ES-I3 (cell line): ENCODE results near the gene ZNF462.

ENCODE experiments used
- H3K36me3 ChIP-seq: 2 replicates; pipeline ENCODE4 v1.6.1; 2013; ENCODE audit warnings: mild to moderate bottlenecking, low read length, control low read depth, moderate library complexity; ENCODE audit not compliant: insufficient read depth
- H3K4me1 ChIP-seq: 2 replicates; pipeline ENCODE4 v1.6.1; 2013; ENCODE audit warnings: mild to moderate bottlenecking, control low read depth, low read length; ENCODE audit not compliant: insufficient read depth
- H3K9ac ChIP-seq: 2 replicates; pipeline ENCODE4 v1.6.1; 2013; ENCODE audit warnings: low read depth, mild to moderate bottlenecking, low read length, moderate library complexity
- H3K9me3 ChIP-seq: 2 replicates; pipeline ENCODE4 v1.6.1; 2013; ENCODE audit warnings: mild to moderate bottlenecking, low read length, moderate library complexity; ENCODE audit not compliant: control insufficient read depth, insufficient read depth

The ZNF462 gene

DNA sequence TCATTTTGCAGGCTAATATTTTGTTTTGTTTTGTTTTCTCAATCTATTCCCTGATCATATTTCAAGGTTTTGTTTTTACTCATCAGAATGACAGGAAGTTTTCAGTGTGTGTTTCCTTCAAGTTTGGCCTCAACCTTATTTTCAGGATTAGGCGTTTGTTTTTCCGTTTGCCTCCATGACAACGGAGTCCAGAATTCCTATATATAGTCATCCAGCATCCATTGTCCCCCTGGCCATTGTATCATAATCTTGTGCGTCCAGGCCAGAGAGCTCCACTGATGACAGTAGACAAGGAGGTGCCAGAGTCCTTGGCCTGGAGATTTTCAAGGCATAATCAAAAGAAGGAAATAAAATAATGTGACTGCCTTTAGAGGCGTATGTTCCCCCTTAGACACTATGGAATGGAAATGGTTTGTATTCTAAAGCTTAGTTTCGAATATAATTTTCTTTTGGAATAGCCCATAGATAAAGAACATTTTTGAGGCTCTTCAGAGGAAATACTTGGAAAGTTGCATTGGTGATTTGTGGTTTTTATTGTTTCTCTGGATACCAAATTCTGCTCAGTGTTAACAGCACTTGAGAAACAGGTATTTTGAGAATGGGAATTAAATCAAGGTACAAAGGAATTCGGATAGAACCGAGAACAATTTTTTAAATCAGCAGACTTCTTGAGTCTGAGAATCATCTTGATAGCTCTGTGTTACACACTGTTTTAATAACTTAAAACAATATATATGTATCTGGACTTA, 99.8 kb downstream of the ZNF462 start:
- Histone ChIP-seq H3K4me1 (no peaks in the 10 kb centered on the region), H3K36me3 (peaks cover 22% of the 10 kb centered on the region)

GRCh38 chr9:106963684-106964083, 100.7 kb downstream of the ZNF462 start:
- no peak overlapping the region for H3K9ac ChIP-seq
- peaks cover 21% of the 10 kb centered on the region for H3K36me3 ChIP-seq
- H3K4me1 ChIP-seq = 0 out of 2 replicates have a peak, but pooled peaks cover 2% of the 10 kb centered on the region
- H3K9me3 ChIP-seq = no peaks in the 10 kb centered on the region; the same call in none of the 2 replicates

More for the DNA sequence above, 99.8 kb downstream of the ZNF462 start:
- Histone ChIP-seq H3K9me3 (no peaks in the 10 kb centered on the region; the same call in none of the 2 replicates), H3K9ac (no peak overlapping the region)

DNA sequence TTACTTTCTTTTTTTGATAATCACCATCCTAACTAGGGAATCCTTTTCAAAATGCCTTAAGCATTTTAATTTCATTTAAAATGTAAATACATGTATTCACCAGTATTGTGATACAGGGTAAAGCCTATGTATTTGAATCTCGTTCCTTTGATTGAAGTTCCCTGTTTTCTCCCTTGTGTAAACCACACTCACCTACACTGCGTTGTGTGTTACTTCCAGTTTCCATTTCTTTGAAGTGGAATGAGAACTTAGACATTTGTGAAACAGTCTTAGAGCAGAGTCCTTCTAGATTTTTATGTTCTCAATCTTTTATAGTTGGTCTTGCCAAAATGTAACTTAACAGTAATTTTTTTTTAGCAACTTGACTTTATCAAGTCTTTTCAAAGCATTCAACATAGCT, 101.4 kb downstream of the ZNF462 start:
- H3K36me3 ChIP-seq = peaks cover 19% of the 10 kb centered on the region
- no peaks in the 10 kb centered on the region; the same call in none of the 2 replicates for H3K9me3 ChIP-seq
- H3K9ac ChIP-seq = no peak overlapping the region
- peaks cover 4% of the 10 kb centered on the region; the same call in 1 of the 2 replicates for H3K4me1 ChIP-seq

DNA sequence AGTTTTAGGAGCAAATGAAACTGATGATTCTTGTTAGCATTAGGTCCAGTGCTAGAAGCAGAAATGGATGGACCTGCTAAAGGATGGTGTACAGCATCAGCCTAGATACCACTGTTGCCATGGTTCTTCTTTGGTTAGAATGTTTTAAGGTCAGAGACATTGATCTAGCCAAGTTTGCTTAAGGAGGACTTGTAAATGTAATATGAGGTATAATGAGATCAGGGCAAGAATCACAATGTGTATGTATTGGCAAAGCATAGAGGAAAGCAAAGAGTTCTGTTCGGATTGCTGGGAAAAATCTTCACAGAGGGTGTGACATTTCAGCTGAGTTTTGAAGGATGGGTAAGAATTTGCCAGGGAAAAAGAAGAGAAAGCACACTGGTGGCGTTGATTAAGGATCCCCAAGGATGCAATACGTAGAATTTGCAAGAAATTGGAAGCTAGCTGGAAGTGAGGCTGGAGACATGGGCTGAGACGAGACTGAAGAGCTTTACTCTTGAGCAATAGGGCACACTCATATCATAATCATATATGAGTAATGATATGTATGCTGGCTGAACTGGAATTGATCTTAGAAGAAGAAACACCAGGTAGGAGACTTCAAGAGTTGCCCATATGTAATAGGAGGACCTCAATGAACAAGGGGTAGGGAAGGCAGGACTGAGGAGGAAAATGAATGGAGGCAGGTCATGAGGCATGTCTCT, 102.0 kb downstream of the ZNF462 start:
- Histone ChIP-seq H3K36me3 (peaks cover 15% of the 10 kb centered on the region), H3K9ac (no peak overlapping the region), H3K4me1 (peaks cover 11% of the 10 kb centered on the region), H3K9me3 (no peaks in the 10 kb centered on the region; the same call in none of the 2 replicates)

DNA sequence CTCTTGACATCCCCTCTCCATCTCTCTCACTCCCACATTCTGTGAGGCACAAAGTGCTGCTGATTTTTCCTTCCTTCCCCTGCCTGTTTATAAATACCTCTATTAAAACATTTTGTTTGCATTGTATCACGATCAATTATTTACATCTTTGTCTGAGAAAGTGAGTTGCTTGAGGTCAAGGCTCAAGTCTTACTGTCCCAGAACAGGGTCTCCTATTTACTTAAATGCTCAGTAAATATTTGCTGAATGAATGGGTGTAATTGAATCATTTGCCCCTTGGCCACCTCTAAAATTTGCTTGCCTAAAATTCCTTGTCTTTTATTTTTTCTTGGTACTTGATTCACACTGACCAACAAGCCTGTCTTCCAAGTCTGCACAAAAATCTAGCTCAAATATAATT, 103.5 kb downstream of the ZNF462 start:
- peaks cover 20% of the 10 kb centered on the region for H3K4me1 ChIP-seq
- no peak overlapping the region for H3K9ac ChIP-seq
- peaks cover 3% of the 10 kb centered on the region for H3K36me3 ChIP-seq
- no peaks in the 10 kb centered on the region; the same call in 1 of the 2 replicates for H3K9me3 ChIP-seq

DNA sequence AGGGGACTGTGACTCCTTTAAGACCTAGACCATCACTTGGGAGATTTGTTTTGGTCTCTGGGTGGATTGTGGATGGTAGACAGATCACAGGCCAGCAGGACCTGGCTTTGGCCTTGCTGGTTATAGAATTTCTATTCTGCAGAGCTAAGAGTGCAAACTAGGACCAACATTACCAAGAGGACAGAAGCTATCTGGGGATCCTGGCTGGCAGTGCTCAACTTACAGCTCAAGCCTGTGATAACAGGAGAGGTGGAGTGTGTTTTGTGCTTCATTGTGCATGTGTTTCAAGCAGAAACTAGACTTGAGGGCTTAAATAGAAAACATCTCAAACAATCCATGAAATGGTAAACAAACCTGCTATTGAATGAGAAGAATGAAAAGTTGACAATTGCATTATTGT, 106.7 kb downstream of the ZNF462 start:
- Histone ChIP-seq H3K9me3 (no peaks in the 10 kb centered on the region), H3K36me3 (peaks cover 18% of the 10 kb centered on the region), H3K9ac (no peak overlapping the region), H3K4me1 (peaks cover 20% of the 10 kb centered on the region)

DNA sequence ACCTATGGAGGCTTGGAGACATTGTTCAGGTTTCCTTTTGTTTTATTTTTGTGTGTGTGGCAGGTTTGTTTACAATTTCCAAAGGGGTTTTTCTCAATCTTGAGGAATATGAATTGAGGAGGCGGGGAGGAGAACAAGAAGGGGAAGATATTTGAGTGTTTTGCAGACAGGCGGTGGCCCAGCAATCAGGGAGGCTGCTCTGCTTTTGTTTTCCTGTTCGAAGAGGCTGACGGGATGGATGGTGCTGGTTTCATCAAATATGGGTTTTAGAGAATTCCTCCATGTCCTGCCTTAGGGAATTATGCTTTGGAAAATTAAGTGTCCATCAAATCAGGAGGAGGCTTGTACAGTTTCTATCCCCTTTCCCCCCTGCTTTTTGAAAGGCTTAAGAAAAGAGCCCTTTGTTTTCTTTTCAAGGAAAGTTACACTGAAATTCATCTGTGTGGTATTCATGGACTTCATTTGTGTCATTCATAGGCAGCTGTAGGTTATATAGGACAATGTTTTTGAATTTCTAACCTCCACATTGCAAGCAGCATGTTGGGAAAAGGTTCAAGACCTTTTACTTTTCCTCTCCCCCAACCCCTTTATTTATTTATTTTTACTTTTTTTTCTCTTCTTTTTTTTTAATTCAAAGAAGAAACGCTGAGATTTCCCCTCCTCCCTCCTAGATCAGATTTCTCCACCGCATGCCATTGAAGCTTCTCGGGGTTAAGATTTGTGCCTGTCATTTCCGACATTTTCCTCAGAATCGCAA, 107.4 kb downstream of the ZNF462 start:
- H3K4me1 ChIP-seq = peaks cover 20% of the 10 kb centered on the region
- no peak overlapping the region for H3K9ac ChIP-seq
- no peaks in the 10 kb centered on the region for H3K9me3 ChIP-seq
- peaks cover 23% of the 10 kb centered on the region for H3K36me3 ChIP-seq

GRCh38 chr9:106970976-106971457, 108.1 kb downstream of the ZNF462 start:
- H3K9ac ChIP-seq = no peak overlapping the region
- peaks cover 26% of the 10 kb centered on the region for H3K36me3 ChIP-seq
- H3K4me1 ChIP-seq = peaks cover 20% of the 10 kb centered on the region
- no peaks in the 10 kb centered on the region for H3K9me3 ChIP-seq

DNA sequence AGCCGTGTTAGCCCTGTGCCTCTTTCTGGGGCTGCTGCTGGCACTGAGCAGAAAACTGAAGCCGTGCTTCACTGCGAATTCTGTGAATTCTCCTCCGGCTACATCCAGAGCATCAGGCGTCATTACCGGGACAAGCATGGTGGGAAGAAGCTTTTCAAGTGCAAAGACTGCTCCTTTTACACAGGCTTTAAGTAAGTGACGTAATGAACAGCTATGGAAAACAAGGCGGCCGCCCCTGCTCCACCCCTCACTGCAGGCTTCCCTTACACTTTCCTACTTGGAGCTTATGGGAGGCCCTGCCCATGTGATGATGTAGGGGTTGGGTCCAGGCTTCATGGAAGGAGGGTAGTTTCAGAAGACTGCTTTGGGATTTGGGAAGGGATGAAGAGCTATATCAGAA, 109.1 kb downstream of the ZNF462 start:
- no peak overlapping the region for H3K9ac ChIP-seq
- H3K9me3 ChIP-seq = no peaks in the 10 kb centered on the region
- H3K36me3 ChIP-seq = peaks cover 34% of the 10 kb centered on the region
- peaks cover 20% of the 10 kb centered on the region for H3K4me1 ChIP-seq

DNA sequence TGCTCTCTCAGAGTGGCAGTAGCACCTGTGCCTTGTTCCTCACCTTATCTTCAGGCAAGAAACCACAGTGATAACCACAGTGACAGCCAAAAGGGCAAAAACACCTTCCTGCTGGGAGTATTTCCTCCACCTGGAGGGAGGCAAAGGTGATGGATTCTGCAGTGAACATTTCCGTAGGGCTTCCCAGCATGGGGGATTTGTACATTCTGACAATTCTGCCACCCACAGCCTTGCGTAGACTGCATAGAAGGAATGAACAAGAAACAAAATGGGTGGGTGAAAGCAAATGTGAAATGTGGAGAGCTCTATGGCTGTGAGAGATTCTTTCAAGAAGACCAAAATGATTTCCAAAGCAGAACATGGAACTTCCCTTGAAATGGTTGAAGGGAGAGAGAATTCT, 111.4 kb downstream of the ZNF462 start:
- H3K36me3 ChIP-seq = peaks cover 42% of the 10 kb centered on the region
- no peak overlapping the region for H3K9ac ChIP-seq
- no peaks in the 10 kb centered on the region for H3K9me3 ChIP-seq
- peaks cover 15% of the 10 kb centered on the region for H3K4me1 ChIP-seq

- H3K9ac ChIP-seq = no peak overlapping the region
- no peaks in the 10 kb centered on the region for H3K9me3 ChIP-seq
- H3K36me3 ChIP-seq = peaks cover 50% of the 10 kb centered on the region
- no peaks in the 10 kb centered on the region for H3K4me1 ChIP-seq
Observed at GRCh38 chr9:106976772-106977171, 113.8 kb downstream of the ZNF462 start.

GRCh38 chr9:106980551-106981101, 117.7 kb downstream of the ZNF462 start:
- Histone ChIP-seq H3K4me1 (no peaks in the 10 kb centered on the region), H3K9me3 (no peaks in the 10 kb centered on the region), H3K9ac (no peak overlapping the region), H3K36me3 (peaks cover 47% of the 10 kb centered on the region)

- no peaks in the 10 kb centered on the region for H3K9me3 ChIP-seq
- no peak overlapping the region for H3K9ac ChIP-seq
- peaks cover 38% of the 10 kb centered on the region for H3K36me3 ChIP-seq
- H3K4me1 ChIP-seq = no peaks in the 10 kb centered on the region
Observed at GRCh38 chr9:106981396-106982287, 118.7 kb downstream of the ZNF462 start.
